Activated CD8-positive, alpha-beta memory T cell treated with anti-CD3 and anti-CD28 coated beads, Interleukin-2, amount 50 U/mL, for 4 hours (primary cell): Measurements from ENCODE around the gene SPATA31D3.
"Not testable (repeated sequence)": the region's sequence is repeated elsewhere in the genome, so short reads cannot be mapped to it uniquely, and the experiment has no call there.

ENCODE experiments used
- DNase-seq: peaks from one replicate; pipeline ENCODE4 v3.0.0-alpha.2; 2020

The SPATA31D3 gene

DNA sequence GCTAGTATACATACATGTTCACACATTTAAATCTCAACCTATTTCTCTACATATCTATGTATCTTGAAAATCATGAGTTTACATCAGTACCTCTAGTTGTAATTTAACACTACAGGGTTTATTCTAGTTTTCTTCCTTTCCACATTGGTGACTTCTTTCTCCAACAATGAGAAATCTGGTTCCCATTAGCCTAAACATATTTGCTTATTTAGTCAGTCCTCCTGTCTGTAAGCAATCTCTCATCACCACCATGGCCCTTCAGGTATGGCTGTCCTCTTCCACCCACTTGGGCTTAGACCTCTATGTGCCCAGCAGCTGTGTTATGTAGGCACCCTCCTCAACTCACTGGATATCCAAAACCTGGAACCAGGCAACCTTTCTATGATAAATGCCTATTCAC is 37.3 kb downstream of the SPATA31D3 start:
- DNase-seq, result no peak

DNA sequence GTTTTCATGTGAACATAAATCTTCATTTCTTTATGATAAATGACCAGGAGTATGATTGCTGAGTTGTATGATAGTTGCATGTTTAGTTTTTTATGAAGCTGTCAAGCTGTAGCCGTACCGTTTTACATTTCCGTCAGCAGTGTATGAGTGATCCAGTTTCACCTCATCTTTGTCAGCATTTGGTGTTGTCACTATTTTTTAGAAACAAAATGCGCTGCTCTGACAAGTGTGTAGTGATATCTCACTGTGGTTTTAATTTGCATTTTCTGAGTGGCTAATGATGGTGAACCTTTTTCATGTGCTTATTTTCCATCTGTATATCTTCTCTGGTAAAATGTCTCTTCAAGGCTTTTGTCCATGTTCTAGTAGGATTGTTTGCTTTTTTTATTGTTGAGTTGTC is 38.6 kb downstream of the SPATA31D3 start:
- no peak for DNase-seq

DNA sequence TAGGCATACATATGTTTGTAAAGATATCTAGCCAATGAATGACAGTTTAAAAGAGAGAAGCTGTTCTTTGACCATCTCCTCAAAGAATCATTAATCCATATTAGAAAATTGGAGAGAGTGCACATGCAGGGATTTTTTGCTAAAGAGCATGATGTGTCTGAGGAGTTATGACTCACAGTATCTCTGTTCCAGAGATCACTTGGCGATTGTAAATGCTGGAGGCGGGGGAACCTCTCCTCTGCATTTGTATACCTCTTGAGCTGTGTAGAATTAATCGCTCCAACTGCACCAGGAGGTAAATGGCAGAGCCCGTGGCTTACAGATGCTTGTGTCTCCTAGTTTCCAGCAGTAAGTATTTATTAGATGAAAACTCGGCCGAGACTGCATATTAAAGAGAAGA is 41.6 kb downstream of the SPATA31D3 start:
- DNase-seq, result no peak

DNA sequence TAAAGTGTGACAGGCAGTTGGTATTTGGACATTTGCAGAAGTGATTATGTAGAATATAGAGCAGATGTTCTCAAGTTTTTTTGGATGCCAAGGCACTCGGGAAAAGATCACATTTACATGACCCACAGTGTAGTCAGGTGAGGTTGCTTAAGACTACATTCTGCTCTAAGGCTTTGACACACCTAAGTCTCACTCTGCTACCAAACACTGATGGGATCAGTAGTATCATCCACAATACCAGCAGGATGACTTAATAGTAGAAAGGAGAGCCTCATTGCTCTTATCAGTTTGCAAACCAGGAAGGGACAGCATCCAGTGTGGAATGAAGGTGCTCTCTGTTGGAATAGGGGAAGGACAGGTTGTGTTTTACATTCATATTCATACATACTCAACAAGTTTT is 42.8 kb downstream of the SPATA31D3 start:
- no peak for DNase-seq

DNA sequence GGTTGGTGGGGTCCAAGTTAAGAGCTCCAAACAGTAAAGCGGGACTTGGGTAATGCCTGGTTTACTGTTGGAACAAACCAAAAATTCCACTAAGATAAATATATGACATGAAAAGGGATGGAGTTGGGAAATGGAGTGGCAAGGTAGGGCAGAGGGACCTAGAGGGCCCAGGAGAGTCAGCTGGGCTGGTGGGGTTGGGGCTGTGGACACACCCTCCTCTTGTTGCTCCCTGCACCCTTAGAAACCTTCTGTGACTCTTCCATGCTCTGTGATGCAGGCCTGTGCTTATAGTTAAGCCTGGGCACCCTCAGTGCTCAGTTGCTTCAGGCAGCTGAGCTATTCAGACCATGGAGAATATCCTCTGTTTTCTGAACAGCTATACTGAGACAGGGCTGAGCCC is 45.2 kb downstream of the SPATA31D3 start, which contains the start of gene SPATA31D1:
SPATA31D1 (plus strand) TSS at position 301 of the 400 bp plus-strand sequence; CDS start at position 348, 47 bp downstream.
- DNase-seq, result not testable (repeated sequence)

DNA sequence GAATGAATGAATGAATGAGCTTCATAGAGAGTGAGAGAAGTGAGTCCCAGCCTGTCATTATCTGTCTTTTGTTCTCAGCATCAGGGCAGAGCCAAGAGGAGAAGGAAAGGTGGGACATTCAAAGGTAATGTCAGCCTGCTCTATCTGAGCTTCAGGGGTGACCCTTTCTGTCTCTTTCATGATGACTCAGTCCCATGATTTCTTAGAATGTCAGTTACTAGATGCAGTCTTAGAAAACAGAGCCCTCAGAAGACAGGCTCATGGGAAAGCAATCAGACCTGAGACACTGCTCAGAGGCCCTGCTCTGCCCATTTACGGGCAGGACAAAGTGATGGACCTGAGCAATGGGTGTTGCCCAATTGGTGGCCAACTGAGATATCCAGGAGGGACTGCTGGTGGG is 46.4 kb downstream of the SPATA31D3 start:
- no peak for DNase-seq

DNA sequence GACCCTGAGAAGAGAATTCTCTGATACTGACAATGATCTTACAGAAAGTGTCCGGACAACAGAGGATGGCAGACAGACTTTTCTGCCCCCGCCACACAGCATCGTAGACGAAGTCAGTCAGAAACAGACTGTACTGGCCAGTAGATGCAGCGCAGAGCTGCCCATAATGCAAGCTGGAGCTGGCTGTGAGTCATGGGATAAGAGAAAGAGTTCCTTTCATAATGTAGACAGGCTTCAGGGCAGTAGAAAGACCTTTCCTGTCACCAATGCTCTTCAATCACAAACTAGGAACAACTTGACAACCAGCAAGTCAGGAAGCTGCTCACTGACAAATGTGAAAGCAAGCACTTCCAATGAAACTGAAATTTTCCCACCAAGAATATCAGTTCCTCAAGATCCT is 50.4 kb downstream of the SPATA31D3 start:
- no peak for DNase-seq
